Vagina (tissue), 2 donors: ENCODE data around the gene SH3BGRL3. TPM values are rescaled to one million over a fixed set of nuclear protein-coding genes. Genes with fewer than 3 reads are reported as not detected.
"Not testable (repeated sequence)": the region's sequence is repeated elsewhere in the genome, so short reads cannot be mapped to it uniquely, and the experiment has no call there.

ENCODE experiments used
- DNase-seq, 2 donors: peaks; one replicate each; pipeline ENCODE4 v3.0.0-alpha.2; 2017; ENCODE audit errors: extremely low spot score in 2 of 2
- H3K27ac ChIP-seq: fragments of 200-600 bp; sonication (generic); one replicate; pipeline ENCODE4 v1.5.1; 2019
- H3K27me3 ChIP-seq: fragments of 200-600 bp; sonication (generic); one replicate; pipeline ENCODE4 v1.5.1; 2019
- H3K36me3 ChIP-seq, 2 donors: fragments of 200-600 bp; sonication (generic); one replicate each; pipeline ENCODE4 v1.5.1; 2017 to 2019
- H3K4me1 ChIP-seq: fragments of 200-600 bp; sonication (generic); one replicate; pipeline ENCODE4 v1.5.1; 2019
- H3K4me3 ChIP-seq, 2 donors: fragments of 200-600 bp; sonication (generic); 1 replicate in 1 of 2; 2 replicates in 1 of 2; pipeline ENCODE4 v1.5.1; 2016 to 2019
- H3K9me3 ChIP-seq: fragments of 200-600 bp; sonication (generic); one replicate; pipeline ENCODE4 v1.5.1; 2019
- POLR2A ChIP-seq, 2 donors: fragments of 450-650 bp; IDR thresholded peaks; one replicate each; pipeline ENCODE4 v1.6.1; 2017; ENCODE audit warnings: antibody characterized with exemption in 2 of 2, mild to moderate bottlenecking in 2 of 2, moderate library complexity in 2 of 2
- POLR2AphosphoS5 ChIP-seq, 2 donors: sonication (generic); formaldehyde crosslinking; IDR thresholded peaks; one replicate each; pipeline ENCODE4 v1.9.0; 2017; ENCODE audit warnings: antibody characterized with exemption in 2 of 2, mild to moderate bottlenecking in 2 of 2, low read depth in 1 of 2; ENCODE audit not compliant: insufficient read depth in 1 of 2
- intact Hi-C: fragments of 100-400 bp; cut with DNase I; formaldehyde crosslinking; loops from one replicate; pipeline ENCODE4 v1.15.1; 2023
- total RNA-seq: library from RNA; depleted of rRNA; stranded (reverse); fragments of >200 nt; gene quantifications from one replicate; pipeline ENCODE4 v1.2.3, GENCODE V29; 2016
- TF ChIP-seq, protein P1 (sequence below), 3 experiments: fragments of 450-650 bp in 2 of 3; fragments of 200-600 bp in 1 of 3; sonication (generic) in 1 of 3; IDR thresholded peaks; one replicate each; pipeline ENCODE4 v1.5.1; 2017 to 2019; ENCODE audit warnings: antibody characterized with exemption in 3 of 3, mild to moderate bottlenecking in 2 of 3, moderate library complexity in 2 of 3

SH3BGRL3 gene
- total RNA-seq, 1 donor from 2014 or later, result 115 TPM

DNA sequence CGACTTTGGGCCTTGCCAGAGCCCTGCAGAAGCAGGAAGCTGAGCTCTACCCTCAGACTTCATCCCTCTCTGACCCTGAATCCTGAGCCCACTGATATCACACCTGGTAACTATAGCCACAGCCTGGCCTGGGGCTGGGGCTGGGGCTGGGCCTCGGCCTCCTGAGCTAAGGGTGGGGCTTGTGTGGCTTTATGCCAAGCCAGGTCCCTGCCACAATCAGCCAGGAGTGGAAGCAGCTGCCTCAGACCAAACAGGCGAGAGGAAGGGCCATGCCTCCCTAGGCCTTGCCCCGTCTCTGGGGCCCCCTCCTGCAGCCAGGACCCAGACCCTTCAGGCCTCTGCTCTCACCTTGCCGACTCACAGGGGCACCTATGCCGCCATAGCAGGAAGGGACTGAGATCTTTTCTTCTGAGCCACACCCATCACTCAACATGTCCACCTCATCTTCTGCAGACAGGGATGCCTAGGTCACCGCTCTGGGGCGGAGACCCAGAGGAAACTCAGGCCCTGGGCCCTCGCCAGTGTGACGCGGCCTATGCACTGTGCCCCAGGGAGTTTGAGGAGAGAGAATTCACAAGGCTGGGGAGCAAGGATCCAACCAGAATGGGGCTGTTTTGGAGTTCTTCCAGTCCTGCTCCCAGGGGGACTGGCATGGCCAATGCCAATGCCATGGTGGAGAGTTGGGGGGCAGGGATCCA is 20.8 kb downstream of the SH3BGRL3 start:
- intact Hi-C loops, result no loop called here
- H3K27me3 ChIP-seq, result no peaks in the 10 kb centered on the region
- no peak overlapping the region for H3K4me3 ChIP-seq
- peaks cover 3% of the 10 kb centered on the region for H3K4me1 ChIP-seq
- TF ChIP-seq, protein P1, sequence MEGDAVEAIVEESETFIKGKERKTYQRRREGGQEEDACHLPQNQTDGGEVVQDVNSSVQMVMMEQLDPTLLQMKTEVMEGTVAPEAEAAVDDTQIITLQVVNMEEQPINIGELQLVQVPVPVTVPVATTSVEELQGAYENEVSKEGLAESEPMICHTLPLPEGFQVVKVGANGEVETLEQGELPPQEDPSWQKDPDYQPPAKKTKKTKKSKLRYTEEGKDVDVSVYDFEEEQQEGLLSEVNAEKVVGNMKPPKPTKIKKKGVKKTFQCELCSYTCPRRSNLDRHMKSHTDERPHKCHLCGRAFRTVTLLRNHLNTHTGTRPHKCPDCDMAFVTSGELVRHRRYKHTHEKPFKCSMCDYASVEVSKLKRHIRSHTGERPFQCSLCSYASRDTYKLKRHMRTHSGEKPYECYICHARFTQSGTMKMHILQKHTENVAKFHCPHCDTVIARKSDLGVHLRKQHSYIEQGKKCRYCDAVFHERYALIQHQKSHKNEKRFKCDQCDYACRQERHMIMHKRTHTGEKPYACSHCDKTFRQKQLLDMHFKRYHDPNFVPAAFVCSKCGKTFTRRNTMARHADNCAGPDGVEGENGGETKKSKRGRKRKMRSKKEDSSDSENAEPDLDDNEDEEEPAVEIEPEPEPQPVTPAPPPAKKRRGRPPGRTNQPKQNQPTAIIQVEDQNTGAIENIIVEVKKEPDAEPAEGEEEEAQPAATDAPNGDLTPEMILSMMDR (IDR thresholded peaks at IDR 0.05), result no peak
- TF ChIP-seq POLR2A (IDR thresholded peaks at IDR 0.05) (no peak), POLR2AphosphoS5 (IDR thresholded peaks at IDR 0.05; ENCODE audit: insufficient read depth in 1 of 2, low read depth in 1 of 2) (no peak)
- H3K9me3 ChIP-seq, result no peaks in the 10 kb centered on the region
- no peaks in the 10 kb centered on the region for H3K36me3 ChIP-seq
- H3K27ac ChIP-seq, result no peak overlapping the region
- no peak for DNase-seq

DNA sequence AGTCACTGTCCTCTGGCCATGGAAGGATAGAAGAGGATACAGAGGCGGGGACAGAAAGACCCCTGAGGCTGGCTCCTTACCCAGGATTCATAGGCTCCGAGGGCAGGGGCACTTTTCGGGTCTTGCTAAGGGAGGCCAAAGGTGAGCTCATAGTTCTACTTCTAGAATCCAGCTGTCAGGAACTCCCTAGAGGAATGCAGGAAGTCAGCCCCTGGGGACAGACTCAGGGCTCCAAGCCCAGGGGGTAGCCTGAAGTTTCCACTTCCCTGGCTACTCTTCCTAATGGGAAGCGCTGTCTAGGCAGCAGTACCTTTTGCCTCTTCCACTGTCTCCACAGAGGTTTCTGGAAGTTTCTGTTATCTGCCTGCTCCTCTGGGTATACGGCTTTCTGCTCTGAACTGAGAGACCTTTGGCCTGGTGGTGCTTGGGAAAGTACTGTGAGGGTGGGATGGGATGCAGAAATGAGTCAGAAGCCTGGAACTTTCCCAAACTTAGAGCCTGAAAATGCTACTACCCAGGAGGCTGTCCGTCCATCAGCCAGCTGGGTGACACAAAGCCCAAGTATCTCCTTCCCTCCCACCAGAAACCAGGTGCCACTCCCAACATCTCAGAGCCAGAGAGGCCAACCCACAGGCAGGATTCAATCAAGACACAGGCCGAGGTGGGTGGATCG is 23.0 kb downstream of the SH3BGRL3 start:
- Histone ChIP-seq H3K27me3 (no peaks in the 10 kb centered on the region), H3K4me3 (no peak overlapping the region), H3K4me1 (peaks cover 16% of the 10 kb centered on the region), H3K9me3 (no peaks in the 10 kb centered on the region), H3K27ac (peak overlapping the region; percentile 30), H3K36me3 (no peaks in the 10 kb centered on the region)
- no peak for TF ChIP-seq POLR2A (IDR thresholded peaks at IDR 0.05)
- intact Hi-C loops, result no loop called here
- no peak for DNase-seq

DNA sequence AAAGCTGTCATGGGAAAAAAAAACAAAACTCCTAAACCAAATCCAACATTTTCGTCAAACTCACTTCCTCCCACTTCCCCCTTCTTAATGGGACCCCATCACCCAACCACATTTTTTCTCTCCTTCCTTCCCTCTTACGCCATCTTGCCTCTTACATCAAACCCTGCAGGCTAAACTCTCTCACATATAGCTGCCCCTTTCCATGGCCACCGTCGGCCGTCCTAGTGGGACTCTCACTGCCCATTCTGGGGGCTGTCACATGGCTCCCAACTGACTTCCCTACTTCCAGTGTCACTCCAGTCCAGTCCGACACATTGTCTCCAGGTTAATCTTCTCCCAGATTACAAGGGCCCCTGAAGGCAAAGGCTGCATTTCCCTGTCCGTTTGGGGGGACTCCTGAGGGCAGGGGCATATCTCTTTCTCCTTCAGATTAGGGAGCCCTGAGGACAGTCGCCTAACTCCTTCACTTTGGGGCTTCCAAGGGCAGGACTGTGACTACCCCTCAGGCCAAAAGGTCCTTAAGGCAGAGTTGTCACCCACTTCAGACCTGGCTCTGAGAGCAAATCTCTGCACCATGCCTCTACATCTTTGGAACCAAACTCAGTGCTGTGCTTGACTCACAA is 25.9 kb downstream of the SH3BGRL3 start:
- H3K27ac ChIP-seq, result peak overlapping the region; percentile 42

DNA sequence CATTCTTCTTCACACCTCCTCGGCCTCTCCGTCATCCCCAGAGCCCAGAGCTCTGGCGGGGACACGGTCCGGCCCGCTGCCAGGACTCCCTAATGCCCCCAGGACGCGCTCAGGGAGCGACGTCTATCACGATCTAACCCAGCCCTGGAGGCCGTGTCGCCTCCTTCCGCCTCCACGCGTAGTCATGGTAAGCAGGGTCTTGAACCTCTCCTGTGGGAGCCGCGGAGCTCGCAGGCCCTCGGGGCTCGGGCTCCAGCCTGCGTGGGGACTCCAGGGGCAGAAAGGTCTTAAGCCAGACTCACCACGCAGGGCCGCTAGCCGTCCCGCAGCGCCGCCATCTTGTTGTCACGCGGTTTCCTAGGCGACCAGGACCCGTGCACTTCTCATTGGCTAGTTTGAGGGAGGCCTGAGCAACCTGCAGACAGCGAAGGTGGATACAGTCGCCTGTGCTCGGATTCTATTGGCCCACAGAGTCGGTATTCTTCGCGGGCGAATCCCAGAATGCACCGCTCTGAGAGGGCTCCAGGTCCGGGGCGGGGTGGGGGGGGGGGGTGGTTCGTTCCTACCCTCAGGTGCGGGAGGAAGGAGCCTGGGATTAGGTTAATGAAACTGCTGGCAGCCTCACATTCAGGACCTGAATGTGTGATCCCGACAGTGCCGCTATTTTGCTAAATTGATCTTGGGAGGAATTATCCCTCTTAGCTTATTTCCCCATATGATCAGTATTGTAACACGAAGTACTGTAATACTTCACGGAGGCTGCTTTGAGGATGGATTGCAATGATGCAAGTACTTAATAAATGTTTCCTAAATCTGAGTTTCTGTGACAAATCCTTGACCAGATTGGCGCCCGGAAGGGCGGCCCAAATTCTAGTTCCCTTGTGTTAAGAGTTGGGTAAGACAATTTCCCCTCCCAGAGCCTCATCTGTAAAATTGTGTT is 26.7 kb downstream of the SH3BGRL3 start, which contains the start of gene UBXN11:
Gene UBXN11, minus strand, starts transcription at position 347 of the 940 bp plus-strand sequence. CDS start 3,753 bp downstream, outside the sequence.
- no peaks in the 10 kb centered on the region for H3K27me3 ChIP-seq
- H3K9me3 ChIP-seq, result no peaks in the 10 kb centered on the region
- H3K36me3 ChIP-seq, result no peaks in the 10 kb centered on the region
- intact Hi-C loops, result no loop called here
- H3K27ac ChIP-seq, result peak within 1 kb of the TSS; percentile 42
- H3K4me3 ChIP-seq, result peak within 1 kb of the TSS; percentile 76 to 86
- TF ChIP-seq, protein P1 (IDR thresholded peaks at IDR 0.05), result no peak
- peak; percentile 27 to 28 for TF ChIP-seq POLR2AphosphoS5 (IDR thresholded peaks at IDR 0.05; ENCODE audit: insufficient read depth in 1 of 2, low read depth in 1 of 2)
- H3K4me1 ChIP-seq, result peaks cover 16% of the 10 kb centered on the region
- DNase-seq, result no peak

More for the DNA sequence above, 25.9 kb downstream of the SH3BGRL3 start:
- Histone ChIP-seq H3K9me3 (no peaks in the 10 kb centered on the region), H3K36me3 (no peaks in the 10 kb centered on the region), H3K4me1 (peaks cover 16% of the 10 kb centered on the region), H3K4me3 (peak overlapping the region; percentile 76 to 86), H3K27me3 (no peaks in the 10 kb centered on the region)
- no peak for DNase-seq
- intact Hi-C loops, result no loop called here
- TF ChIP-seq POLR2A (IDR thresholded peaks at IDR 0.05) (no peak), POLR2AphosphoS5 (IDR thresholded peaks at IDR 0.05; ENCODE audit: insufficient read depth in 1 of 2, low read depth in 1 of 2) (no peak)
- TF ChIP-seq, protein P1 (IDR thresholded peaks at IDR 0.05), result no peak

DNA sequence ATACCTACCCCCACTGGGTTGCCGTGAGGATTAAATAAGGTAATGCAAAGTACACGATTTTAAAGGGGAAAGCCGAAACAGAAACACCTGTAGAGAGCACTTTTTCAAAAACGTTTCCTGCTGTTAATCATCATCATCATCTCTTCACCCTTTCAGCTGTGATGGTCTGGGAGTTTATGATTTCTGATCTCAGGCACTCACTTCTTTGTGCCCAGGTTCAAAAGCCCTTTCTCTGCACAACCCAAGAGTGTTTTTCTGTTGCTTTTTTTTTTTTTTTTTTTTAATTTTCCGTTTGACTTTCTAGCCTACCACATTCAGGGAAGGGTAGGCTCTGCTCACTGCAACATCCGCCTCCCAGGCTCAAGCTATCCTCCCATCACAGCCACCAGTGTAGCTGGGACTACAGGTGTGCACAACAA is 27.5 kb downstream of the SH3BGRL3 start:
- Histone ChIP-seq H3K36me3 (no peaks in the 10 kb centered on the region), H3K27ac (no peak overlapping the region), H3K4me3 (no peak overlapping the region), H3K4me1 (peaks cover 16% of the 10 kb centered on the region), H3K27me3 (no peaks in the 10 kb centered on the region), H3K9me3 (no peaks in the 10 kb centered on the region)
- intact Hi-C loops, result no loop called here
- DNase-seq, result no peak
- TF ChIP-seq, protein P1 (IDR thresholded peaks at IDR 0.05), result no peak
- no peak for TF ChIP-seq POLR2A (IDR thresholded peaks at IDR 0.05)
- TF ChIP-seq POLR2AphosphoS5 (IDR thresholded peaks at IDR 0.05; ENCODE audit: insufficient read depth in 1 of 2, low read depth in 1 of 2), result no peak

DNA sequence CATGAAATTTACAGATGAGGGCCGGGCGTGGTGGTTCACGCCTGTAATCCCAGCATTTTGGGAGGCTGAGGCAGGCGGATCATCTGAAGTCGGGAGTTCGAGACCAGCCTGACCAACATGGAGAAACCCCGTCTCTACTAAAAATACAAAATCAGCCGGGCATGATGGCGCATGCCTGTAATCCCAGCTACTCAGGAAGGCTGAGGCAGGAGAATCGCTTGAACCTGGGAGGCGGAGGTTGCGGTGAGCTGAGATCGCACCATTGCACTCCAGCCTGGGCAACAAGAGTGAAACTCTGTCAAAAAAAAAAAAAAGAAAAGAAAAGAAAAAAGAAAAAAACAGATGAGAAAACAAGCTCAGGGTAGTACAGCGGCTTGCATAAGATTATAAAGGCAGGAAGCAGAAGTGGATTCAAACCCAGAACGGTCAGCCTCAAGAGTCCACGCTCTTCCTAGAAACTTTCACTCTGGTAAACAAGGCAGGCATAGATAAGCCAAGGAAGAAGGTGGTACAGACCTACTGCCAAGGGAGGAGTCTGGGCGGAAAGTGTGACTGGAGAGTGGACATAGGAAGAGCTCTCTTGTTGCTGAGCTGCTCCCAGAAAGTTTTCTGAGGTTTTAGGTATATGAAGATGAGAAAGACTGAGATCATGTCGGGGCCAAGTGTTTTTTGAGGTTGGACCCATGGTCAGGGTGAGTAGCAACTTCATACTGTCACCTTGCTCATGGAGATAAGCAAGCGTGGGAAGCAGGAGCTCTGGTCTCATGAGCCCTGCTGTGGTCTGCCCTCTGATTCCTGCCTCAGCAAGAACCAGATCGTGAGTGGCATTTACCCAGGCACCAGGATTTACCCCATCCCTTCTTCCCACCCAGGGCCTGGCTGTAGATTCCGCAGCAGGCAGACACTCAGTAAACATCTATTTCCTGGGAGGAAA is 28.3 kb downstream of the SH3BGRL3 start:
- H3K9me3 ChIP-seq, H3K27me3 ChIP-seq, H3K4me3 ChIP-seq, H3K27ac ChIP-seq, DNase-seq, H3K36me3 ChIP-seq, intact Hi-C loops: not testable (repeated sequence)
- H3K4me1 ChIP-seq, result peaks cover 16% of the 10 kb centered on the region
